ENCODE measurements around the gene MAD1L1.
"Not testable (repeated sequence)": the region's sequence is repeated elsewhere in the genome, so short reads cannot be mapped to it uniquely, and the experiment has no call there.

Gene MAD1L1

GRCh38 chr7:1864161-1864940 is 368.4 kb downstream of the MAD1L1 start:
- DNase-seq: no peak

- no peak for DNase-seq
Measured at GRCh38 chr7:1863091-1863900, 369.4 kb downstream of the MAD1L1 start.

DNA sequence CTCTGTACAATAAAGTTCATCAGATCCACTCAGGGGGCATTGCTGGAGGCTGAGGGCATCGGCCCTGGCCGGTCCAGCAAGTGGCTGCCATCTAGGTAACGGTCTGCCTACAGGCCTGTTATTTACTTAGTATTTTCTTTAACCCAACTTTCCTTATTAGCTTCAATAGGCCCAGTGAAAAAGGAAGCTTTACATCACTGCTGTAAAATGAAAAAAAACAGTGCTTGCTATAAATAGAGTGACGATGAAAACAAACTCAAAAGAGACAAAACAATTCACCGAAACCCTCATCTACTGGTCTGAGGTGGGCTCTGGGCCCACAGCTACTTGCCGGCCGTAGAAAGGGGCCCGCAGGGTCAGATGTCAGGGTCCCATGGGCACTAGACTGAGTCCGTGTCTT is 370.2 kb downstream of the MAD1L1 start:
- no peak for DNase-seq

DNA sequence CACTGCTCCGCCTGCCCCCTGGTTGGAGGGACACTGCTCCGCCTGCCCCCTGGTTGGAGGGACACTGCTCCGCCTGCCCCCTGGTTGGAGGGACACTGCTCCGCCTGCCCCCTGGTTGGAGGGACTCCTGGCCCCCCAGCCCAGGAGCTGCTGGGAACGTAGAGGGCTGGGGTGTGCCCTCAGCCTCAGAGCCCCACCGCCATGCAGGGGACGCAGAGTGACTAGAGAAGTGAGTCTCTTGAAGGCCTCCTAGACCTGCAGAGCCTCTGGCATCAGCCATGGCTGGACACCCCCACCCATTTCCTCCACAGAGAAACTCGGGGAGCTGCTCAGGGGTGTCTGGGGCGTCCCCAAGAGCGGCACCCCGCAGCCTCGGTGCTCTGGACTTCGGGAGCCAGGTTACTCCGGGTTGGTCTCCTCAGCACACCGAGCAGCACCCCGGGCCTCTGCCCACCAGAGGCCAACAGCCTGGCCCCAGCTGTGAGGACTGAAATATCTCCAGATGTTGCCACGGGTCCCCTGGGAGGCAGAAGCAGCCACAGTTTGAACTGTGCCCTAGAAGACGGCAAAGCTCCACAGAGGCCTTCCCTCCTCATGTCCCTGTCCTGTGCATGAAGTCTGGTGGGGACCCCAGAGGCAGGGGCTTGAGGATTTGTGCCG is 370.8 kb downstream of the MAD1L1 start:
- no peak for DNase-seq

DNA sequence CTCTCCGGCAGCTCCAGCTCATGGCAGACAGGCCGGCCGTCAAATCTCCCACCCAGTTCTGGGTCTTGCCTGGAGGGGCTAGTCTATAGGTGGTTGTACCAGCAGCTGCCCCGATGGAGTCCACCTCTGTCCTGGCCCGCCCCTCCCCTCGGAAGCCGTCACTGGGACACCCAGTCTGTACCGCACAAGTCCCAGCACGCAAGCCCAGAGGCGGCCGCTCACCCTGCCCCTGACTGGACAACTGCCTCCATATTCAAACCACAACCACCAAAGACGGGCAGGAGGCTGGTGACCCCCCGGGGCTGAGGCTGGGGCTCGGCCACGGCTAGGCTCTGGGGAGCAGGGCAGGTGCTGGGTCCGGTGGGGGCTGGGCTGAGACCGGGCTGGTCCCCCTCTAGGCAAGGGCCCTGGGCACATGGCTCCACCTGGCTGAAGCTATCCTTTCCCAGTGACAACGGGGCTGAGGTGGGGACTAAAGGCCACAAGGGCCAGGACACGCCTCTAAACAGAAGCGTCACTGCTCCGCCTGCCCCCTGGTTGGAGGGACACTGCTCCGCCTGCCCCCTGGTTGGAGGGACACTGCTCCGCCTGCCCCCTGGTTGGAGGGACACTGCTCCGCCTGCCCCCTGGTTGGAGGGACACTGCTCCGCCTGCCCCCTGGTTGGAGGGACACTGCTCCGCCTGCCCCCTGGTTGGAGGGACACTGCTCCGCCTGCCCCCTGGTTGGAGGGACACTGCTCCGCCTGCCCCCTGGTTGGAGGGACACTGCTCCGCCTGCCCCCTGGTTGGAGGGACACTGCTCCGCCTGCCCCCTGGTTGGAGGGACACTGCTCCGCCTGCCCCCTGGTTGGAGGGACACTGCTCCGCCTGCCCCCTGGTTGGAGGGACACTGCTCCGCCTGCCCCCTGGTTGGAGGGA is 371.6 kb downstream of the MAD1L1 start:
- DNase-seq: not testable (repeated sequence)

DNA sequence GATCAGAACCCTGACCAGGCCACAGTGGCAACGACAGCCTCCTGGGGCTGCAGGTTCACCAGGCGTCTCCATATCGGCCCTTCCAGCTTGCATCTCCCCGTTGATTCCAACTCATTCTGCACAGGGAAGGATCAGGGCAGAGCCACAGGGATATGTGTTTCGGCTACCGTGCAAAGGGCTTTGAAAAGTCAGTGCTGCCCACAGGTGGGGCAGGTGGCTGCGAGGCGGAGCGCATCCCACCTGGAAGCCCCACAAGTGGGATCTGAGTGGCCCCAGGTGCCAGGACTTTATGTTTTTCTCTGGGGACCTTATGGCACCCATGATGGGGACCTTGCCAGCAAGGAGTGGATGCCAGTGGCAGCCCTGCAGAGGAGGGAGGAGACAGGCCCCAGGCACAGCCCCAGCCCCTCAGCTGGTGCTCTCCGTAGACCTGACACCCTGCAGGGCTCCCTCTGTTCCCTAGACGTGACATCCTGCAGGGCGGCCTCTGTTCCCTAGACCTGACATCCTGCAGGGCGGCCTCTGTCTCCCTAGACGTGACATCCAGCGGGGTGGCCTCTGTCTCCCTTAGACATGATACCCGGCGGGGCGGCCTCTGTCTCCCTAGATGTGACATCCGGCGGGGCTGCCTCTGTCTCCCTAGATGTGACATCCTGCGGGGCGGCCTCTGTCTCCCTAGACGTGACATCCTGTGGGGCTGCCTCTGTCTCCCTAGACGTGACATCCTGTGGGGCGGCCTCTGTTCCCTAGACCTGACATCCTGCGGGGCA is 373.3 kb downstream of the MAD1L1 start:
- DNase-seq: no peak

DNA sequence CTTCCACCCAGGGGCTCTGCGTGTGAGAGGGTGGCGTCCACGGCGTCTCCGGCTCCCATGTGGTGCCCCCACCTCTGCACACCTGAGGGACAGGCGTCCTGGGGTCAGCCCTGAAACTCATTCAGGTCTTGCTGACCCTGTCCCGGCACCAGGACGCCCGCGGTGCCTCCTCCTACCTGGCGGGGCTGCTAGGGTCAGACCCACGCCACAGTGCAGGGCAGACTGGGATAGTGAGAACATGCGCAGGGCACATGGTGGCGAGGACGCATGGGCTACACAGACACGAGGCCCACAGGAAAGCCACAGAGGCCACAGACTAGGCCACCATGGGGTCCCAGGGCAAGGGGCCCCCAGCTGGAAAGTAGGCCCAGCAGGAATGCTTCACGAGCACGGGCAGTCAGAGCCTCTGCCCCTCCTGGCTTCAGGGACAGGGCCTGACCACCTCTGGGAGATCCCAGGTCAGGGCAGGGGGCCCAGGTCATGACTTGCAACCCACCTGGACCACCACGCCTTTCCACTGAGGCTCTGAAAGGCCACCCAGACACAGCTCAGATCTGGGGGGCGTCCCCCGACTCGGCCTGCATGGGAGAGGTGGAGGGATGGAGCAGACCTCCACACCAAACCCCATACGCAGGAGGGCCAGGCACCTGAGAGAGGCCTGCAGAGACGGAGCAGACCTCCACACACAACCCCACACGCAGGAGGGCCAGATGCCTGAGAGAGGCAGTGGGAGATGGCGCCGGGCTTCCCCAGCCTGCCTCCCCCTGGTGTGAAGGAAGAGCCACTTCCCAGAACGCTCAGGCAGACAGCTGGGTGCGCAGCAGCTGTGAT is 374.1 kb downstream of the MAD1L1 start:
- no peak for DNase-seq

- DNase-seq: no peak
Measured at GRCh38 chr7:1857487-1858421, 375.0 kb downstream of the MAD1L1 start.

- no peak for DNase-seq
Measured at GRCh38 chr7:1856888-1857441, 375.8 kb downstream of the MAD1L1 start.

- DNase-seq: no peak
Measured at GRCh38 chr7:1856161-1856887, 376.4 kb downstream of the MAD1L1 start.

GRCh38 chr7:1855725-1856160 is 377.0 kb downstream of the MAD1L1 start:
- no peak for DNase-seq

- no peak for DNase-seq
Measured at GRCh38 chr7:1854866-1855724, 377.6 kb downstream of the MAD1L1 start.

DNA sequence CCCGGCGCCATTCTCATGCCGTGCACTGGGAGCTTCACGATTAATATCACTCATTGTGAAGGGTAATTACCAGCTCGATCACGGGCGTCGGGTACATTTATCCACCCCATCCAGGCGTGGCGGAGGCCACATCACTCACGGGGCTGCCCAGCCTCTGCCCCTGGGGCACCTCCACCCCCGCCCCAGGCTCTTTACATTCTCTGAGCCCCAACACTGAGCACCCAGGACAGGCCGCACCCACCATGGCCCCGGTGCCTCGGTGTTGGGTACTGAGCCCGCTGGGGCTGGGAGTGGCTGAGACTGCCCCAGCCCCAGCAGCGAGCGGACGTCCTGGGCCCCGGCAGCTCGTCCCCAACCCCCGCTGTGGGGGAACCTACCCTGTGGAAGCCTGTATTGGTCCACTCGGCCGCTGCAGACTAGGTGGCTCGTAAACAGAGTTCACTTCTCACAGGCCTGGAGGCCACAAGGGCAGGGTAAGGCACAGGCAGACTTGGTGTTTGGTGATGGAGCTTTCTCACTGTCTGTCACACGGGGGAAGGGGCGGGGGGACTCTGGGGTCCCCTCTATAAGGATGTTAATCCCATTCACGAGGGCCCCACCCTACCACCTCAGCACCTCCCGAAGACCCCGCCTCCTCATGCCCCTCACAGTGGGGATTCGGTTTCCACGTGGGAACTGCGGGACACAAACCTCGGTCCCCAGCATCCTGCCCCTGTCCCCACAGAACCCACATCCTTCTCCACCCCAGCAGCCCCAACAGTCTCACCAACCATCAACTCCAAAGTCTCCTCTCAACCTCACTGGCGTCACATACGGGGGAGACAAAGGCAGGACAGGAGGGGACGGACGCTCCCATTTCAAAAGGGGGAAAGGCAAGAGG is 378.5 kb downstream of the MAD1L1 start:
- no peak for DNase-seq

DNA sequence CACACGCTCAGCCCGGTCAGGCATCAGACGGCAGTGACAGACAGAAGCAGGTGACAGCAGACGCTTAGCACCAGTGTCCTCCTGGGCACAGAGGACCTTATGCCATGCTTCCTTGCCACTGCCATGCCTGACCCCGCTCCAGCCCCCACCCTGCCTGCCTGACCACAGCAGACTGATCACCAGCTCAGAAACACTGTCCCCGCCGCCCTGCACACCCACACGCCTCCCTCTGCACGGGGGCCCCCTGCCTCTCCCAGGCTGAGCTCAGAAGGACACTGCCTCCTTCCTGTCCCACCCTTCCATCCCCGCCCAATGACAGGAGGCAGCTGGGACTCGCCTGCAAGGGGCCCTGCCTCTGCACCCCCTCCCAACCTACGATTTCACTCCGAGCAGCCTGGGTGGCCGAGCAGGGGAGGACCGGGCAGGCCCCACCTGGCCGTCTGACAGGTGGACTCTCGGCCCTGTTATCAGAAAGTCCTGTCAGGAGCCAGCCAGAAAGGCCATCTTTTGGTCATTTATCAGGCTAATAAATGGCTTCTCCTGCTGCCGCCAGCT is 379.2 kb downstream of the MAD1L1 start:
- DNase-seq: no peak

DNA sequence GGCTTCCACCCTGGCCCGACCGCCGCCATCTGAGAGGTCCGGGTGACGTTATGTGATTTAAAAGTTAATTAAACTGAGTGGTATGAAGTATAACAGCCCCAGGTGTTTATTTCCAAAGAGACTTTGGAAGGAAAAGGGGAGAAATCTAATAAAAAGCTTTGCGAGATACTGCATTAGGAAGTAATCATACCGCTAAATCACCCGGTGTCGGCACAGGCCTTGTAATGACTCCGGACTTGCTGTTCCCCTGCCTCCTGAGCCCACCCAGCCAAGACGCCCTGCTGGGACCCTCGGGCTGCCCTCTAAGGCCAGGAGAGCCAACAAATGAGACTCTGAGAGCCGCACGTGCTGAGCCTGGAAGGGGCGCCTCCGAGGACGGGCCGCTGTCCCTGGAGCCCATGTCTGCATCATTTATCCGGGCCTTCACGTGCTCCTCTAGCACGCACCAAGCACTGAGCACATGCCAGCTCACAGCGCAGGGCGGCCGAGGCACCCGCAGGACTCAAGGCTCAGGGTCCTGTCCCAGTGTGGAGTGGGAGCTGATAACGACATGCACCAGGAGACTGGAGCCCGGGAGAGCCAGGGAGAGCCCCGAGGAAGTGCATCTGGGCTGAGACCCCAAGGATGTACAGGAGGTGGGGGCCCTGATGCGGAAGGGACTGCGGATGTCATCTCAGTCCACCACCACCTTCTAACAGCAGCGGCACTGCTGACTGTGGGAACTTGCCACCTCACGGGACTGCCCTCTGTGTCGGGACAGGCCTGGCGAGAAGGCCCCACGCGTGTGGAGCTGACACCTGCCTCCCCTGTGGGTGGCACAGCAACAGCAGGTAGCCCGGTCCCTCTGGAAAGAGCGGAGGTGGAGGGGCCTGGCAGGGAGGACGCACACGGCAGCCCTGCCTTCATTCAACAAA is 380.0 kb downstream of the MAD1L1 start:
- DNase-seq: no peak

All from CD4-positive, alpha-beta T cell treated with Interleukin-10 for 1 hour (primary cell).